H1 (cell line): Measurements from ENCODE around the gene MGAT5B. TPM values are rescaled to one million over a fixed set of nuclear protein-coding genes. Genes with fewer than 3 reads are reported as not detected.

Experiments
- CTCF ChIA-PET: fragments of 300-600 bp; sonication (Branson Sonifier 250); formaldehyde crosslinking; loops from one replicate; lab custom pipeline; 2021; ENCODE audit not compliant: partially characterized antibody; lab: Charles Lee
- POLR2A ChIA-PET: fragments of 300-600 bp; sonication (Branson Sonifier 250); formaldehyde crosslinking; loops from one replicate; lab custom pipeline; 2021; ENCODE audit warnings: inconsistent platforms; ENCODE audit not compliant: partially characterized antibody; lab: Charles Lee
- DNase-seq, 2 experiments: peaks; one replicate each; pipeline versions ENCODE4 v3.0.0 to v3.0.0-alpha.2; 2010 to 2022; ENCODE audit warnings: low spot score in 2 of 2, low read depth in 1 of 2, mixed read lengths in 1 of 2
- FAIRE-seq: peaks from 2 replicates; lab custom pipeline; 2011; peaks lifted over from hg19 to GRCh38; lab: Jason Lieb, UNC
- H2AFZ ChIP-seq: 2 replicates; pipeline ENCODE4 v1.8.1; 2012; ENCODE audit warnings: low read length, inconsistent platforms
- H2AK5ac ChIP-seq: 2 replicates; pipeline ENCODE4 v1.6.1; 2013; ENCODE audit warnings: low read depth, low read length
- H2BK120ac ChIP-seq: replicated peaks from 2 replicates; pipeline ENCODE3; 2013; ENCODE audit warnings: low read depth, low read length, inconsistent platforms
- H2BK12ac ChIP-seq: 2 replicates; pipeline ENCODE4 v1.6.1; 2013; ENCODE audit warnings: low read depth, low read length
- H2BK15ac ChIP-seq: 2 replicates; pipeline ENCODE4 v1.6.1; 2013; ENCODE audit warnings: low read length
- H2BK20ac ChIP-seq: 2 replicates; pipeline ENCODE4 v1.6.1; 2013; ENCODE audit warnings: low read length
- H2BK5ac ChIP-seq: 2 replicates; pipeline ENCODE4 v1.6.1; 2013; ENCODE audit warnings: low read depth, low read length
- H3K14ac ChIP-seq: 2 replicates; pipeline ENCODE4 v1.6.1; 2013; ENCODE audit warnings: inconsistent platforms; ENCODE audit not compliant: insufficient read length
- H3K18ac ChIP-seq: 2 replicates; pipeline ENCODE4 v1.6.1; 2013; ENCODE audit warnings: low read length; ENCODE audit errors: extremely low read depth
- H3K23ac ChIP-seq: 2 replicates; pipeline ENCODE4 v1.6.1; 2013; ENCODE audit warnings: inconsistent platforms; ENCODE audit not compliant: insufficient read length
- H3K23me2 ChIP-seq: 2 replicates; pipeline ENCODE4 v1.6.1; 2013; ENCODE audit warnings: low read depth, low read length
- H3K27ac ChIP-seq: 2 replicates; pipeline ENCODE4 v1.6.1; 2011; ENCODE audit warnings: low read depth, low read length, inconsistent platforms
- H3K27me3 ChIP-seq, 4 experiments: replicated peaks in 1 of 4; 1 replicate in 1 of 4; 2 replicates in 3 of 4; pipeline versions ENCODE4 v1.6.1 to v1.8.1; 2011 to 2013; ENCODE audit warnings: low read length in 3 of 4, mild to moderate bottlenecking in 3 of 4, inconsistent platforms in 2 of 4, mixed read lengths in 2 of 4, moderate library complexity in 1 of 4; ENCODE audit not compliant: control insufficient read depth in 3 of 4, insufficient read depth in 3 of 4; ENCODE audit errors: extremely low read depth in 1 of 4
- H3K36me3 ChIP-seq, 4 experiments: 2 replicates each; pipeline versions ENCODE4 v1.6.1 to v1.8.1; 2011 to 2013; ENCODE audit warnings: mild to moderate bottlenecking in 4 of 4, low read length in 3 of 4, moderate library complexity in 2 of 4, control low read depth in 1 of 4, inconsistent platforms in 1 of 4; ENCODE audit not compliant: insufficient read depth in 4 of 4, control insufficient read depth in 2 of 4
- H3K4ac ChIP-seq: replicated peaks from 2 replicates; pipeline ENCODE3; 2013; ENCODE audit warnings: low read length, low read depth, mixed read lengths, inconsistent platforms; ENCODE audit not compliant: insufficient read length
- H3K4me1 ChIP-seq, 4 experiments: replicated peaks in 1 of 4; 1 replicate in 1 of 4; 2 replicates in 3 of 4; pipeline versions ENCODE4 v1.6.1 to v1.8.1; 2011 to 2013; ENCODE audit warnings: low read length in 3 of 4, inconsistent platforms in 2 of 4, mixed read lengths in 1 of 4; ENCODE audit not compliant: insufficient read depth in 4 of 4, control insufficient read depth in 3 of 4
- H3K4me2 ChIP-seq, 2 experiments: 2 replicates each; pipeline versions ENCODE4 v1.6.1 to v1.8.1; 2011 to 2013; ENCODE audit warnings: low read depth in 2 of 2, low read length in 2 of 2, control low read depth in 1 of 2, inconsistent platforms in 1 of 2, mild to moderate bottlenecking in 1 of 2; ENCODE audit not compliant: insufficient read depth in 1 of 2
- H3K4me3 ChIP-seq, 4 experiments: fragments of 200-600, 300-600 bp in 1 of 4; sonication (generic), shearing (Covaris generic), sonication (Bioruptor Twin) in 1 of 4; 2 replicates each; pipeline versions ENCODE4 v1.5.1 to v1.8.1; 2011 to 2016; ENCODE audit warnings: low read length in 4 of 4, low read depth in 3 of 4, control low read depth in 2 of 4, inconsistent platforms in 2 of 4, mild to moderate bottlenecking in 2 of 4, mixed read lengths in 1 of 4, moderate library complexity in 1 of 4; ENCODE audit not compliant: insufficient read depth in 2 of 4; ENCODE audit errors: extremely low read depth in 1 of 4
- H3K56ac ChIP-seq: replicated peaks from 2 replicates; pipeline ENCODE3; 2013; ENCODE audit warnings: low read depth, mild to moderate bottlenecking, mixed read lengths, low read length, inconsistent platforms; ENCODE audit not compliant: insufficient read length
- H3K79me1 ChIP-seq: 2 replicates; pipeline ENCODE4 v1.6.1; 2013; ENCODE audit warnings: low read depth, low read length, control low read depth
- H3K79me2 ChIP-seq, 2 experiments: 2 replicates each; pipeline versions ENCODE4 v1.6.1 to v1.8.1; 2012 to 2013; ENCODE audit warnings: low read length in 2 of 2, mild to moderate bottlenecking in 2 of 2, inconsistent platforms in 1 of 2; ENCODE audit not compliant: insufficient read depth in 2 of 2, control insufficient read depth in 1 of 2
- H3K9ac ChIP-seq, 4 experiments: replicated peaks in 1 of 4; 1 replicate in 1 of 4; 2 replicates in 3 of 4; pipeline versions ENCODE4 v1.6.1 to v1.8.1; 2011 to 2013; ENCODE audit warnings: low read depth in 3 of 4, low read length in 3 of 4, control low read depth in 2 of 4, mild to moderate bottlenecking in 2 of 4, moderate library complexity in 2 of 4, inconsistent platforms in 1 of 4; ENCODE audit errors: extremely low read depth in 1 of 4
- H3K9me3 ChIP-seq, 2 experiments: 2 replicates each; pipeline versions ENCODE4 v1.6.1 to v1.8.1; 2012 to 2013; ENCODE audit warnings: mild to moderate bottlenecking in 2 of 2, moderate library complexity in 2 of 2, control low read depth in 1 of 2, inconsistent platforms in 1 of 2, low read depth in 1 of 2, low read length in 1 of 2, mixed read lengths in 1 of 2; ENCODE audit not compliant: insufficient read depth in 2 of 2
- H4K20me1 ChIP-seq, 2 experiments: replicated peaks in 1 of 2; 2 replicates each; pipeline versions ENCODE3 to v1.8.1; 2011 to 2013; ENCODE audit warnings: inconsistent platforms in 2 of 2, low read length in 2 of 2, mild to moderate bottlenecking in 1 of 2; ENCODE audit not compliant: insufficient read depth in 2 of 2, control insufficient read depth in 1 of 2
- H4K5ac ChIP-seq: 2 replicates; pipeline ENCODE4 v1.6.1; 2013; ENCODE audit warnings: low read length, low read depth, mixed read lengths, inconsistent platforms; ENCODE audit not compliant: insufficient read length
- H4K8ac ChIP-seq: 2 replicates; pipeline ENCODE4 v1.8.0; 2013; ENCODE audit warnings: mild to moderate bottlenecking, moderate library complexity, low read length, inconsistent platforms; ENCODE audit not compliant: insufficient read depth; ENCODE audit errors: extremely low read depth
- H4K91ac ChIP-seq: replicated peaks from 2 replicates; pipeline ENCODE3; 2013; ENCODE audit warnings: low read length, mixed read lengths, inconsistent platforms; ENCODE audit not compliant: insufficient read length
- BACH1 ChIP-seq: IDR thresholded peaks from 2 replicates; pipeline ENCODE4 v1.6.1; 2012; ENCODE audit warnings: low read length, improper control_type of control experiment
- BRCA1 ChIP-seq: IDR thresholded peaks from 2 replicates; pipeline ENCODE4 v1.6.1; 2012; ENCODE audit warnings: low read depth, low read length, improper control_type of control experiment
- CHD2 ChIP-seq: IDR thresholded peaks from 2 replicates; pipeline ENCODE4 v1.6.1; 2012; ENCODE audit warnings: low read length, improper control_type of control experiment
- EZH2 ChIP-seq: fragments of 200-600 bp; sonication (generic); IDR thresholded peaks from 2 replicates; pipeline ENCODE4 v1.7.1; 2012; ENCODE audit warnings: low read depth, mild to moderate bottlenecking, moderate library complexity, low read length, inconsistent platforms; ENCODE audit not compliant: severe bottlenecking
- KDM1A ChIP-seq: fragments of 200-600, 300-600 bp; sonication (generic); IDR thresholded peaks from 2 replicates; pipeline ENCODE4 v1.7.1; 2016; ENCODE audit warnings: mild to moderate bottlenecking, low read length, borderline replicate concordance
- MAFK ChIP-seq: IDR thresholded peaks from 2 replicates; pipeline ENCODE4 v1.6.1; 2012; ENCODE audit warnings: low read depth, mild to moderate bottlenecking, improper control_type of control experiment, low read length
- NRF1 ChIP-seq: IDR thresholded peaks from 2 replicates; pipeline ENCODE4 v1.6.1; 2011; ENCODE audit warnings: mild to moderate bottlenecking, low read depth, low read length, improper control_type of control experiment
- RAD21 ChIP-seq, 2 experiments: IDR thresholded peaks in 1 of 2; conservative IDR thresholded peaks in 1 of 2; 2 replicates each; pipeline ENCODE4 v1.6.1; 2011; ENCODE audit warnings: low read depth in 2 of 2, low read length in 2 of 2, improper control_type of control experiment in 1 of 2, inconsistent platforms in 1 of 2, mild to moderate bottlenecking in 1 of 2, moderate library complexity in 1 of 2
- SAP30 ChIP-seq: fragments of 300-600 bp; sonication (generic); IDR thresholded peaks from 2 replicates; pipeline ENCODE4 v1.7.1; 2012; ENCODE audit warnings: low read length, moderate library complexity, mild to moderate bottlenecking, inconsistent platforms; ENCODE audit not compliant: insufficient read depth, insufficient replicate concordance
- SP2 ChIP-seq: IDR thresholded peaks from 2 replicates; pipeline ENCODE4 v1.6.1; 2012; ENCODE audit warnings: mild to moderate bottlenecking, low read length, inconsistent platforms
- SP4 ChIP-seq: IDR thresholded peaks from 2 replicates; pipeline ENCODE4 v1.6.1; 2012; ENCODE audit warnings: low read length, inconsistent platforms
- TAF1 ChIP-seq: IDR thresholded peaks from 2 replicates; pipeline ENCODE4 v1.6.1; 2011; ENCODE audit warnings: mild to moderate bottlenecking, low read depth, low read length
- WGBS, 2 experiments: shearing (Covaris generic) in 1 of 2; methylation state at CpG; one replicate each; pipeline versions ENCODE4 v1.1.6 to v1.1.7; 2013 to 2015; ENCODE audit warnings: low lambda C conversion rate in 2 of 2, mixed read lengths in 2 of 2, inconsistent platforms in 1 of 2, low coverage in 1 of 2, missing lambda C conversion rate in 1 of 2; ENCODE audit not compliant: insufficient replicate concordance in 2 of 2, insufficient coverage in 1 of 2, insufficient read length in 1 of 2; ENCODE audit errors: extremely low coverage in 1 of 2, missing lambda C conversion rate in 1 of 2; 5-methylcytosine and 5-hydroxymethylcytosine counted together
- polyA plus RNA-seq, 7 experiments: library from polyadenylated mRNA; depleted of rRNA in 3 of 7; stranded (reverse) in 5 of 7; unstranded in 2 of 7; fragments of >200 nt in 5 of 7; fragments of 200-250 nt in 2 of 7; gene quantifications; 1 replicate in 5 of 7; 2 replicates in 1 of 7; 4 replicates in 1 of 7; pipeline versions ENCODE4 v1.2.1 to v1.2.3, GENCODE V29; 2011 to 2013; ENCODE audit warnings: missing spikeins in 2 of 7, mixed read lengths in 2 of 7
- total RNA-seq: library from RNA; stranded (reverse); fragmentation: NEBNext Ultra II Directional; extraction: Animal tissue kit (Norgen Biotek cat#: 25700); gene quantifications from 2 replicates; pipeline ENCODE4 v1.2.1, GENCODE V29; 2021

MGAT5B gene
- total and polyA plus RNA-seq, 2 of the 8 experiments (the other 6 are each of a cell fraction or from before 2014, with no cell fraction given): 7.9 to 8.2 TPM

GRCh38 chr17:76877437-76877836 lies 9.2 kb downstream of the MGAT5B start:
- H3K4me3 ChIP-seq: no peak overlapping the region
- H3K79me1 ChIP-seq: no peaks in the 10 kb centered on the region
- no peak overlapping the region for H2AK5ac ChIP-seq
- no peaks in the 10 kb centered on the region for H3K27me3 ChIP-seq
- no peak overlapping the region for H3K23ac ChIP-seq
- H4K91ac ChIP-seq: no peak overlapping the region
- CTCF ChIA-PET: interaction anchor here (4.2 to 8.4 kb wide), 2 partner anchors 8 to 12 kb away, joined by 35 to 70 read pairs; partner anchors contain the start of gene MGAT5B
- no peak overlapping the region for H3K14ac ChIP-seq
- H3K9me3 ChIP-seq: no peaks in the 10 kb centered on the region; a peak in 1 of 4 replicates
- H3K9ac ChIP-seq: no peak overlapping the region
- WGBS, 2 experiments: 76% methylated on average over 7 of the region's 9 CpGs; no CpG with 5 or more reads in 1 of the 2 experiments
- H2BK120ac ChIP-seq: no peak overlapping the region
- no peak overlapping the region for H2BK15ac ChIP-seq
- no peaks in the 10 kb centered on the region for H3K23me2 ChIP-seq
- H3K18ac ChIP-seq: no peak overlapping the region
- H2BK20ac ChIP-seq: no peak overlapping the region
- DNase-seq (no peak), FAIRE-seq (no peak)
- peaks cover 0 to 4% (median 1%) of the 10 kb centered on the region in 4 experiments; a peak in 4 of 7 replicates for H3K4me1 ChIP-seq
- H4K5ac ChIP-seq: no peak overlapping the region
- H3K56ac ChIP-seq: no peak overlapping the region
- H3K4me2 ChIP-seq: no peak overlapping the region
- H3K79me2 ChIP-seq: no peaks in the 10 kb centered on the region
- H3K36me3 ChIP-seq: no peaks in the 10 kb centered on the region
- POLR2A ChIA-PET: no interaction called here
- H2AFZ ChIP-seq: no peak overlapping the region
- H3K4ac ChIP-seq: no peak overlapping the region
- no peak overlapping the region for H3K27ac ChIP-seq
- H2BK12ac ChIP-seq: no peak overlapping the region
- H2BK5ac ChIP-seq: no peak overlapping the region
- no peak overlapping the region for H4K8ac ChIP-seq
- peaks cover 0 to 1% of the 10 kb centered on the region in 2 experiments for H4K20me1 ChIP-seq
- no peak for TF ChIP-seq SP4
- TF ChIP-seq MAFK: no peak
- TF ChIP-seq KDM1A: no peak
- TF ChIP-seq SP2: no peak
- no peak for TF ChIP-seq RAD21 (IDR thresholded peaks at IDR 0.05 in 1 of 2, conservative IDR thresholded peaks at IDR 0.05 in 1 of 2; ENCODE audit: low read depth in 2 of 2, low read length in 2 of 2)
- TF ChIP-seq EZH2: no peak
- TF ChIP-seq BACH1: no peak
- TF ChIP-seq TAF1: no peak
- no peak for TF ChIP-seq NRF1
- no peak for TF ChIP-seq SAP30
- TF ChIP-seq CHD2: no peak
- TF ChIP-seq BRCA1: no peak
